ENCODE measurements around the gene DERL2. TPM values are rescaled to one million over a fixed set of nuclear protein-coding genes. Genes with fewer than 3 reads are reported as not detected.
"Not testable (repeated sequence)": the region's sequence is repeated elsewhere in the genome, so short reads cannot be mapped to it uniquely, and the experiment has no call there.

The DERL2 gene
- total RNA-seq, 4 donors from 2014 or later: 21.1 to 50.1 (median 25.7) TPM

DNA sequence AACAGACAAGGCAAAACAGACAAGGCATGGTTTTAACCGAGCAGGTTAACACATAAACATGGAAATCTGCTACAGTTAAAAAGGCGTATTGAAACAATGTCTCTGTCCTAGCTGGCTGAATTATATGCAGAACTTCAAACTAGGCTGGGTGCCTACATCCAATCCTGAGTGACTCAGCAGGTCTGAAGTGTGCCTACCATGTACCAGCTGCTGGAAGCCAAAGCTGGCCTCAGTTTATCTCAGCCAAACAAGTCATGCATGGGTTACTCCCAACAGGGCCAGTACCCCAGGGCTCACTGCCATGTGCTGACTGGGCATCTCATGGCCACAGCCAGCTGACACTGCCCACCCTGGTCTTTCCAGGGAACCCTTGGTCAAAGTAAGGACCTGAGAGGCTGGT lies 51.0 kb downstream of the DERL2 start:
- H3K4me3 ChIP-seq (ENCODE audit: low read depth, poor library complexity, severe bottlenecking): no peak overlapping the region
- TF ChIP-seq, protein P1, sequence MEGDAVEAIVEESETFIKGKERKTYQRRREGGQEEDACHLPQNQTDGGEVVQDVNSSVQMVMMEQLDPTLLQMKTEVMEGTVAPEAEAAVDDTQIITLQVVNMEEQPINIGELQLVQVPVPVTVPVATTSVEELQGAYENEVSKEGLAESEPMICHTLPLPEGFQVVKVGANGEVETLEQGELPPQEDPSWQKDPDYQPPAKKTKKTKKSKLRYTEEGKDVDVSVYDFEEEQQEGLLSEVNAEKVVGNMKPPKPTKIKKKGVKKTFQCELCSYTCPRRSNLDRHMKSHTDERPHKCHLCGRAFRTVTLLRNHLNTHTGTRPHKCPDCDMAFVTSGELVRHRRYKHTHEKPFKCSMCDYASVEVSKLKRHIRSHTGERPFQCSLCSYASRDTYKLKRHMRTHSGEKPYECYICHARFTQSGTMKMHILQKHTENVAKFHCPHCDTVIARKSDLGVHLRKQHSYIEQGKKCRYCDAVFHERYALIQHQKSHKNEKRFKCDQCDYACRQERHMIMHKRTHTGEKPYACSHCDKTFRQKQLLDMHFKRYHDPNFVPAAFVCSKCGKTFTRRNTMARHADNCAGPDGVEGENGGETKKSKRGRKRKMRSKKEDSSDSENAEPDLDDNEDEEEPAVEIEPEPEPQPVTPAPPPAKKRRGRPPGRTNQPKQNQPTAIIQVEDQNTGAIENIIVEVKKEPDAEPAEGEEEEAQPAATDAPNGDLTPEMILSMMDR (IDR thresholded peaks at IDR 0.05): no peak
- TF ChIP-seq POLR2A (IDR thresholded peaks at IDR 0.05): no peak
- intact Hi-C loops (cut with DNase I; ENCODE audit: low total_unique reads): no loop called here
- no peak for DNase-seq (ENCODE audit: low spot score in 2 of 2)
- WGBS, 2 donors: 91 to 95% methylated on average over 2 of the region's 2 CpGs

DNA sequence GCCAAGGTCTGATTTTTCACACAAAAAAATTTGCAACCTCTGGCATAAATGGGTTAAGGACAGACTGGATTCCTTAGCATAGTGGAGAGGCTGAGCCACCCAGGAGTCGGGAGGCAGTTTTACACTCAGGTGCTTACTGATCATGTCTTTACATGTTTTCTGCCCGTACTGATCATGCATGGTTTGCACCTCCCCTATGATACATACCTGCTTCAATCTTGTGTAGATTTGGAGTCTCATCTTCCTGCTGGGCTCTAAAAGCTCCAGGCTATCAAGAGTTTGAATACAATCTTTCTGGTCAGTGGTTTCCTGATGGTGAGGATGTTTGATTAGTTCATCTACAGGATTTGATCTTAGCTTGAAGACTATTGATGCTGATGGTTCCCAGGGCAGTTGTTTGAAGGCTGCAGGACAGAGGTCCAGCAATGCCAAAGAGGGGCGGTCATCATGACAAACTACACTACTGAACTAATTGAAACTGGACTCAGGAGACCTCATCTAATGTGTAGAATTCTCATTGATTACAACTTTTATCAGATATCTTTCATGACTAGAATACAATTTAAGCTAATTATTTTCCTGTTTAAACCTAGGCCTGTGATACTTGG lies 53.9 kb downstream of the DERL2 start:
- intact Hi-C loops (cut with DNase I; ENCODE audit: low total_unique reads): no loop called here
- no peak for DNase-seq (ENCODE audit: low spot score in 2 of 2)
- WGBS, 2 donors: 54 to 60% methylated on average over 3 of the region's 3 CpGs
- no peak for TF ChIP-seq POLR2A (IDR thresholded peaks at IDR 0.05)
- TF ChIP-seq, protein P1 (IDR thresholded peaks at IDR 0.05): no peak
- no peak overlapping the region for H3K4me3 ChIP-seq (ENCODE audit: low read depth, poor library complexity, severe bottlenecking)

DNA sequence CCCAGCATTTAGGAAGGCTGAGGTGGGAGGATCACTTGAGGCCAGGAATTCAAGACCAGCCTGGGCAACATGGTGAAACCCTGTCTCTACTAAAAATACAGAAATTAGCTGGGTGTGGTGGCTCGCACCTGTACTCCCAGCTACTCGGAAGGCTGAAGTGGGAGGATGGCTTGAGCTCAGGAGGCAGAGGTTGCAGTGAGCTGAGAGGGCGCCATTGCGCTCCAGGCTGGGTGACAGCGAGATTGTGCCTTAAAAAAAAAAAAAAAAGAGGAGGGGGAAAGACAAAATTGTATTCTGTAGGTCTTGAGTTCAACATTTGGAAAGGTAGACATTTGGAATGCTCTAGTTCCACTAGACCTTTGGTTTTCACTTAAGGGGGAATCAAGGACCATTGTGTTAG lies 54.7 kb downstream of the DERL2 start:
- H3K4me3 ChIP-seq (ENCODE audit: low read depth, poor library complexity, severe bottlenecking); intact Hi-C loops (cut with DNase I; ENCODE audit: low total_unique reads); DNase-seq (ENCODE audit: low spot score in 2 of 2): not testable (repeated sequence)
- WGBS, 2 donors: 76 to 78% methylated on average over 5 of the region's 5 CpGs

DNA sequence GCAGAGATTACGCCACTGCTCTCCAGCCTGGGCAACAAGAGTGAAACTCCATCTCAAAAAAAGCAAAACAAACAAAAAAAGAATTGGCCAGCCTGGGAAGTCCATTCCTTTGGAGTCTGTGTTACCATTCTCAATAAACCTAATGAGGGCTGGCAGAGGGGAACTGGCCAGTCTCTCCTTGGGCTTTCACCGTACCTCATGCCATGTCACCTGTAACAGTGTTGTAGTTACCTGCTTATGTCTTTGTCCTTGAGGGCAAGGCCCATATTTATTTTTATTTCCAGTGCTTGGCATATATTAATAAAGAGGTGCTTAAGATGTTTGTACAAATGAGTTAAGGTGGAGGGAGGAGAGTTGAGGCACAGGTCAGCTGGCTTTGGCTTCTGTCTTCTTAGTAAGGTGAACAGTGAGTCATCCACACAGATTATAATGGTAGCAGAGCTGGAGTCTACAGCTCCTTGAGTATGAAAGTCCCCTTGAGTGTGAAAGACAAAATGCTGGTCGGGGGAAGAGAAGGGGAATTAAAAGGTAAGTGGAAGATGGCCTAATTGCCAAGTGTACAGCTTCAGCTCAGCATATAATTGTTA lies 55.5 kb downstream of the DERL2 start:
- H3K4me3 ChIP-seq (ENCODE audit: low read depth, poor library complexity, severe bottlenecking): no peak overlapping the region
- intact Hi-C loops (cut with DNase I; ENCODE audit: low total_unique reads): no loop called here
- WGBS, 2 donors: 94 to 97% methylated on average over 3 of the region's 3 CpGs
- DNase-seq (ENCODE audit: low spot score in 2 of 2): no peak
- no peak for TF ChIP-seq POLR2A (IDR thresholded peaks at IDR 0.05)
- TF ChIP-seq, protein P1 (IDR thresholded peaks at IDR 0.05): no peak

DNA sequence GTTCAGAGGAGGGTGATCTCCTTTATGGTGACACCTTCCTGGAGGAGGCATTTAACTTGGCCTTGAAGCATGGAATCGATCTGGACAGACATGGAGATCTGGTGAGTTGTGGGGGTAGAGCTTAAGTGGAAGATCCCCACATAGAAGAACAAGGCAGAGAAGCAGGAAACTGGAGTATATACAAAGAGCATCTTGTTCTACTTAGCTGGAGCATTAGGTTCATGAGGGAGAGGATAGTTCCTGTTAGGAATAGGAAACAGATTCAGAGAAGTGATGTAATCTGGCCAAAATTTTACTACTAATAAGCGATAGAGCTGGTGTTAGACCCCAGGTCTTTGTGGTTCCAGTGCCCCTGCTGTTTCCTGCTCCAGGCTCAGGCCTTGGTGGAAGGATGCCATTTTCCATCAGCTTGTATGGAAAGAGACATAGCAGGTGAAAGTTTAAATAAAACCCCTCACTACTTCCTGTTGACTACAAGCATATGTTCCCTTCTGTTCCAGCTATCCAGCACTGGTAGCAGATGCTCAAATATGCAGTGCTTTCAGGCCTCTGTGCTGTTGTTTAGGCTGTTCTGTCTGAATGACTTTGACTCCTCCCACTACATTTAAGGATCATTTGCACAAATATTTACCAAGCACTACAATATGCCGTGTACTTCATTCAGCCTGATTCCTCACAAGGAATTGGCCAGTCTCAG lies 56.6 kb downstream of the DERL2 start:
- no peak overlapping the region for H3K4me3 ChIP-seq (ENCODE audit: low read depth, poor library complexity, severe bottlenecking)
- intact Hi-C loops (cut with DNase I; ENCODE audit: low total_unique reads): no loop called here
- TF ChIP-seq, protein P1 (IDR thresholded peaks at IDR 0.05): no peak
- no peak for TF ChIP-seq POLR2A (IDR thresholded peaks at IDR 0.05)
- 59 to 76% methylated on average over 3 of the region's 3 CpGs for WGBS, 2 donors
- DNase-seq (ENCODE audit: low spot score in 2 of 2): no peak

DNA sequence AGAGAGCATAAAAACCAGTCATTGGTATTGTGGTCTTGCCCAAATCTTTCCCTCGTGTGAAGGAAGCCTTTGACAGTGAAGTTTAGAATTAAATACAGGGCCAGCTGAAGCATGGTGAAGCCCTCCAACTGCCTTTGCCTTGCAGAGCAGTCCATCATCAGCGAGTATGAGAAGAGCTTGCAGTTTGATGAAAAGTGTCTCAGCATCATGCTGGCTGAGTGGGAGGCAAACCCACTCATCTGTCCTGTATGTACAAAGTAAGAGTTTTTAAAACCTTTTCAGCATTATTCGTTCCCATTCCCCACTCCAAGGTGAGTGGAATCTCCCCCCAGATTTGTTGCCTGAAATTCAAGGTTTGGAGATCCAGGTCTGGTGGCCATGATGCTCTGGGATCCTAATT lies 60.2 kb downstream of the DERL2 start:
- WGBS, 2 donors: 79 to 89% methylated on average over 3 of the region's 3 CpGs
- no peak for DNase-seq (ENCODE audit: low spot score in 2 of 2)
- intact Hi-C loops (cut with DNase I; ENCODE audit: low total_unique reads): no loop called here
- no peak overlapping the region for H3K4me3 ChIP-seq (ENCODE audit: low read depth, poor library complexity, severe bottlenecking)
- TF ChIP-seq, protein P1 (IDR thresholded peaks at IDR 0.05): no peak
- TF ChIP-seq POLR2A (IDR thresholded peaks at IDR 0.05): no peak

Data from lower leg skin (tissue), 4 donors.